PC-9 (cell line): ENCODE data around the gene KRT1.

Experiments
- CTCF ChIP-seq: fragments of 200-600 bp; sonication (generic); conservative IDR thresholded peaks from 2 replicates; pipeline ENCODE4 v1.6.1; 2017; ENCODE audit warnings: mixed run types, antibody characterized with exemption, mild to moderate bottlenecking, moderate library complexity
- EZH2 ChIP-seq: fragments of 200-600 bp; sonication (generic); IDR thresholded peaks from 2 replicates; pipeline ENCODE4 v1.8.0; 2017; ENCODE audit warnings: antibody characterized with exemption, low read depth

GRCh38 chr12:52692254-52692653 lies 12.0 kb upstream of the KRT1 start:
- no peak for TF ChIP-seq CTCF
- no peak for TF ChIP-seq EZH2
